ENCODE results near the gene ECPAS.

ECPAS gene

DNA sequence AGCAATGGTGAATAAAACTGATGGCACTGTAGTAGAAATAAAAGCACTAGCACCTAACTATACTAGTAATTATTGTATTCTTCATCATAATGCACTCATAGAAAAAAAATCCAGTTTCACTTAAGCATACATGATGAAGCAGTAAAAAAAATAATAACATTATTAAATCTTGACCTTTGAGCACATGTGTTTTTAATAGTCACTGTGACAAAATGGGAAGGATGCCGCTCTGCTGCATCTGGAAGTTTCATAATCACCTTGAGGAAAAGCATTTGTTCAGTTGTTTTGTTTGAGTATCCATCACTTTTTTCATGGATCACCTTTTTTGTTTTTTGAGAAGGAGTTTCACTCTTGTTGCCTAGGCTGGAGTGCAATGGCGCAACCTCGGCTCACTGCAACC is 167.4 kb downstream of the ECPAS start:
- Histone ChIP-seq H3K9ac (ENCODE audit: low read depth, low read length) (no peak overlapping the region), H3K4me1 (ENCODE audit: insufficient read depth, low read length) (no peaks in the 10 kb centered on the region), H3K36me3 (ENCODE audit: insufficient read depth, low read length) (no peaks in the 10 kb centered on the region), H3K9me3 (ENCODE audit: control insufficient read depth, insufficient read depth, low read length) (no peaks in the 10 kb centered on the region; the same call in 1 of the 2 replicates)
